SIG-M5 treated with dmso at 0.1 percent for 504 hours (cell line): ENCODE data around the gene EPHA6.
"Not testable (repeated sequence)": the region's sequence is repeated elsewhere in the genome, so short reads cannot be mapped to it uniquely, and the experiment has no call there.

Experiments
- DNase-seq: peaks from one replicate; lab custom pipeline; 2025; ENCODE audit not compliant: unreplicated experiment; lab: John Stamatoyannopoulos, UW

The EPHA6 gene

GRCh38 chr3:97425002-97425401 is 610.6 kb downstream of the EPHA6 start:
- no peak for DNase-seq

DNA sequence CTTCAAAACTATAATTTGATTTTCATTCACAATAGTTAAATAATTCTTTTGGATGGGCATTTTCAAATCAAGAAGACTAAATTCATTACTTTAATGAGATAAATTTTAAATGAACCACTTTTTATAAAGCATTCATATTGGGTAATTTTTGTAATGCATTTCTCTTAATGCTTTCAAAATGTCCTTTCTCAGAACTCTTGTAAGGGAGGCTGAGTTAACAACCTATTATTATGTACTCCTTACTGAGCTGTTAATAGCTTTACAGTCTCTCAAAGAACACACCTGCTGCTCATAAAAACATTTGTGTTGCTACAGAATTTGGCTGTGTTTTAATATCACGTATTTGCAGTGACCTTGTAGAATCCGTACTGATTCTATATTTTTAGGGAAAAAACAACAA is 616.2 kb downstream of the EPHA6 start:
- DNase-seq = no peak

DNA sequence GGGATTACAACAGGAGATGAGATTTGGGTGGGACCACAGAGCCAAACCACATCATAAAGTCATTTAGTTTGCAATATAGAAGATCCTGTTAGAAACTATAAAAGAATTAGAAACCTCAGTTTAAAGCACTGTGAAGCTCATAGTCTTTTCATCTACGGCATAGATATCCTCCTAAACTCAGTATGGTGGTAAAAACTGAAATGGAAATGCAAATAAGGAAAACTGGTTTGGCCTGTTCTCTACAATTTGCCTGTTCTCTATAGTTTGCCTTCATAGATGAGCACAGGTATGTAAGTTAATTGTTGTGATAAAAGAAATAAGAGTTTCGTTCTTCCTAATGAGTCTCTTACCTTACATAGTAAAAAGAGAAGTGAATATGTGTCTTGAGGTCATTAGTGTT is 618.5 kb downstream of the EPHA6 start:
- peak; percentile 16 for DNase-seq

DNA sequence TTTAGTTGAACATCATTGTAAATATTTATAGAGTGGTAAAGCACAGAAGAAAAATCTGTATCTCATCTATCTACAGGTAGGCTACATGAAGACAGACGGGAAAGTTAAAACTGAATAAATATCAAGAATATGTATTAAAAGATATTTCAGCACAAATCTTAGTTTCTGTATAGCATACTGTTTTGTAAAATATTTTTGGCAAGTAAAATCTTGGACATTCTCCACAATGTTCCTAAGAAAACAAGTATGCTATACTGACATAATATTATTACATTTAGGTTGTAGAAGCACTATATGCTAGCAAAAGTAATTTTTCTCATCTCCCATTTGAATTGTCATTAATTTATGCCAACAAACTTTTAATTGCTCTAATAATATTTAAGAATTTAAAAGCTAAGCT is 623.7 kb downstream of the EPHA6 start:
- no peak for DNase-seq

GRCh38 chr3:97439373-97439772 is 625.0 kb downstream of the EPHA6 start:
- no peak for DNase-seq

DNA sequence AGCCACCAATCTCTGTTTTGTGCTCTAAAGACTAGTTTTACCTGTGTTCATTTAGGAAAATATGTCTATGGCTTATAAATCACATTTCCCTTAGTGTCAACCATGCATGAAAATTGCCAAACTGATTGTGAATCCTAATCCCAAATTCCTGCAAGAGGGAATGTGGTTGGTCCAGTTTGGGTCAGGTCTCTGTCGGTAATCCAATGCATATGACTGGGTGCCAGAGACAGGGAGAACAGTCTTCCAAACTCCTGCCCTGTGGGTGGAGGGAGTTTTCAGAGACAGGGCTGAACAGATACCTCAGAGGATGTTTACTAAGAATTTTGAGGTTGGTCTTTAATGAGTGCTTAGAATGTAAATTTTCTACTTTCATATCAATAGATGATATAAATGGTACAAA is 649.6 kb downstream of the EPHA6 start:
- no peak for DNase-seq

GRCh38 chr3:97470481-97470880 is 656.1 kb downstream of the EPHA6 start:
- DNase-seq = no peak

GRCh38 chr3:97479740-97480139 is 665.3 kb downstream of the EPHA6 start:
- DNase-seq = no peak

- not testable (repeated sequence) for DNase-seq
Observed at GRCh38 chr3:97480696-97481289, 666.4 kb downstream of the EPHA6 start.

DNA sequence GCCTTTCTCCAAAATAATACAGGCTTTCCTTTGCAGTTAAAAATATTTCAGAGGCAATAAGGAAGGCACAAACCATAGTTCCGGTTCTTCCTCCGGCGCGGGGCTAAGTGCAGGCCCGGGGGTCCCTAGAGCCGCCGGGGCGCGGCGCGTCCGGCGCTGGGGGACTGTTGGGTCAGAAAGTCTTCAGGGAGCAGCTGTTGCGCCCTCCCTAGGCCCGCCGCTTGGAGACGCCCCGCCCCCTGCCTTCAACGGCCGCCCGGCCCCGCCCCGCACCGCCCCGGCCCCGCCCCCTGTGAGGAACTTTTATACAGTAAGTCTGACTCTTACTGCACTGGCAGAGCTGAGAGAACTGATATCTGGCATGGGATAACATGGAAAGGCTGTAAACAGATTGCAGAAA is 667.0 kb downstream of the EPHA6 start:
- no peak for DNase-seq

GRCh38 chr3:97485206-97485605 is 670.8 kb downstream of the EPHA6 start:
- DNase-seq = no peak

DNA sequence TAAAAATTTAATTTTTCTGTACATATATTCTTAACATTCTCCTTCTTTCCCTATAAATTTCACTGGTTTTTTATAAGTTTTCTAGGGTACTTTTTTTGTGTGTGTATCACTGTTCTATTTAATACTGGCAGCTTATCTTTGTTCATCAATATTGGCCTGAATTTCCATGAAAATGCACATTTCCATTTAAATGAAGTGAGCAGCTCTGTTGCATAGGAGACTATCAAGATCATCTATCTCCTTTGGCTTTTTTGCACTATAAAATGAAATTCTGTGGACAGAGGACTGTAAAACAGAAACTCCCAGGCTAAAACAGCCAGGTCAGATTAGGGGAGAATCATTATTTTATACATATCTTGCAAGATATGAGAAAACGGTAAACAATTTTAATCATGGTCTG is 673.2 kb downstream of the EPHA6 start:
- no peak for DNase-seq

GRCh38 chr3:97488741-97489140 is 674.3 kb downstream of the EPHA6 start:
- DNase-seq = no peak

- no peak for DNase-seq
Observed at GRCh38 chr3:97495896-97496295, 681.5 kb downstream of the EPHA6 start.

DNA sequence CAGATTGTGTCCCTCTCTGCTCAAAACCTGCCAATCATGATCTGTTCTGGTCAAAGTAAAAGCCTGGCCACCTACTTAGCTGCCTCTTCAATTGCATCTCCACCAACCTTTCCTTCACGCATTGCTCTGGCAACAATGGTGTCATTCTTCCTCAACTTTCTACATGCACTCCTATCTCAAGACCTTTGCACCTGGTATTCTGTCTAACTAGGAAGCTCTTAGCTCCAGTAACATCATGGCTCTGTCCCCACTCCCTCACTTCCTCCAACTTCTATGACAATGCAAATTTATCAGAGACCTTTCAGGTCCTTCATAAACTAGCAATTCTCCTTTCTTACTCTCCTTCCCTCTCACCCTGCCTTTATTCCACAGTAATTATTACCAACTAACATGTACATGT is 682.7 kb downstream of the EPHA6 start:
- no peak for DNase-seq

GRCh38 chr3:97504463-97504862 is 690.1 kb downstream of the EPHA6 start:
- no peak for DNase-seq

- no peak for DNase-seq
Observed at GRCh38 chr3:97510795-97511194, 696.4 kb downstream of the EPHA6 start.

DNA sequence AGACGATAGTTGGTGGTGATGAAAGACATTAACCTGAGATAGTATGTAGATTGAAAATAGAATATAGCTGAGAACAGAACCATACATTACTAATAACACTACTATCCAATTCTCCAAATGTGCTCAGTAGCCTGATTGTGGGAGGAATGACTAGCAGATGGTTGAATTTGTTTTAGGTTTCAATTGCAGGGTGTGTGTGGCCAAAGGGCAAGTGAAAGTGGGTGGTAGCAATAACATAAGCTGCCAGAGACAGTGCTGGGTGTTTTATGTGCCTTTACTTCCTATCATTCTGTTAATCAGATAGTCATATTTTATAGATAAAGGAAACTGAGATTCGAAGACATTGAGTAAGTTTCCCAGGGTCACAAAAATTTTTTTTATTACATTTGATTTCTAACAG is 700.7 kb downstream of the EPHA6 start:
- DNase-seq = no peak

- DNase-seq = no peak
Observed at GRCh38 chr3:97530691-97531090, 716.3 kb downstream of the EPHA6 start.

- DNase-seq = not testable (repeated sequence)
Observed at GRCh38 chr3:97547573-97547972, 733.2 kb downstream of the EPHA6 start.

GRCh38 chr3:97550408-97550807 is 736.0 kb downstream of the EPHA6 start:
- DNase-seq = no peak

GRCh38 chr3:97552186-97552585 is 737.8 kb downstream of the EPHA6 start:
- no peak for DNase-seq

- DNase-seq = no peak
Observed at GRCh38 chr3:97575742-97576141, 761.3 kb downstream of the EPHA6 start.

GRCh38 chr3:97576221-97576620 is 761.8 kb downstream of the EPHA6 start:
- DNase-seq = no peak
